HepG2 (cell line): ENCODE measurements around the gene BATF2.

Experiments used
- CTCF ChIP-seq: sonication (generic); formaldehyde crosslinking; IDR thresholded peaks from 2 replicates; pipeline ENCODE4 v1.5.0; 2020; ENCODE audit warnings: mild to moderate bottlenecking, missing genetic modification reagents, moderate library complexity
- KLF9 ChIP-seq: IDR thresholded peaks from 2 replicates; pipeline ENCODE4 v1.6.1; 2016; ENCODE audit warnings: low read depth
- LRRFIP1 ChIP-seq: sonication (generic); formaldehyde crosslinking; conservative IDR thresholded peaks from 2 replicates; pipeline ENCODE4 v1.4.0; 2020; ENCODE audit warnings: missing genetic modification reagents
- POLR2A ChIP-seq, 2 experiments: IDR thresholded peaks; 2 replicates each; pipeline ENCODE4 v1.6.1; 2011; ENCODE audit warnings: low read depth in 2 of 2, low read length in 2 of 2, mild to moderate bottlenecking in 1 of 2, moderate library complexity in 1 of 2; ENCODE audit not compliant: insufficient read depth in 1 of 2
- RFX5 ChIP-seq: IDR thresholded peaks from 2 replicates; pipeline ENCODE4 v1.6.1; 2011; ENCODE audit warnings: low read depth, low read length, improper control_type of control experiment
- ZNF282 ChIP-seq: fragments of 450-650 bp; IDR thresholded peaks from 2 replicates; pipeline ENCODE4 v1.6.1; 2018; ENCODE audit not compliant: partially characterized antibody
- ZNF589 ChIP-seq: sonication (generic); formaldehyde crosslinking; conservative IDR thresholded peaks from 2 replicates; pipeline ENCODE4 v1.8.0; 2022; ENCODE audit warnings: mild to moderate bottlenecking, moderate library complexity, missing genetic modification reagents
- ZNF703 ChIP-seq: sonication (generic); formaldehyde crosslinking; IDR thresholded peaks from 2 replicates; pipeline ENCODE4 v1.5.1; 2020; ENCODE audit warnings: missing genetic modification reagents, mild to moderate bottlenecking, moderate library complexity, borderline replicate concordance

GRCh38 chr11:64947208-64947814, 49.5 kb downstream of the BATF2 start:
- no peak for TF ChIP-seq LRRFIP1 (CRISPR knock-in tag)
- no peak for TF ChIP-seq POLR2A (IDR thresholded peaks at IDR 0.05; ENCODE audit: insufficient read depth in 1 of 2, low read depth in 2 of 2, low read length in 2 of 2)
- TF ChIP-seq CTCF = peak; percentile 36; the same call in 1 of the 2 replicates
- no peak for TF ChIP-seq ZNF282
- TF ChIP-seq ZNF589 (CRISPR knock-in tag) = no peak
- no peak for TF ChIP-seq RFX5
- no peak for TF ChIP-seq ZNF703
- TF ChIP-seq KLF9 (CRISPR knock-in tag) = no peak
